ENCODE data around the gene PTPN3.

DNA sequence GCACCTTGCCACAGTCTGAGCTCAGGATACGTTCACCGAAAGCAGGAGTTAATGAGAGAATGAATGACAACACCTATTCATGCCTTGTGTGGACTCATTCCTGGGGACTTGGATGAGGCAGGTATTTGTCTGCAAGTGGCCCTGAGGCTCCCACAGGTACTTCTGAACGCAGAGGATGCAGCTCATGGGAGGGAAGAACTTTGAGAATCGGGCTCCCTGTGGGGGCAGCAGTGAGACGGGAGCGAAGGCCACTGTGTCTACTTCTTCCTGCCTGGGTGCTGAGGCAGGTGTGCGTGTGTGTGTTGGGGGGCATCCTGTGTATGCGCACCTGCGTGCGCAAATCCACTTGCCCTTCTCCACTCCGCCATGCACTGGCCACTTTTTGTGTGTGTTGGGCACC lies 42.2 kb downstream of the PTPN3 start:
- TF ChIP-seq, protein P1, sequence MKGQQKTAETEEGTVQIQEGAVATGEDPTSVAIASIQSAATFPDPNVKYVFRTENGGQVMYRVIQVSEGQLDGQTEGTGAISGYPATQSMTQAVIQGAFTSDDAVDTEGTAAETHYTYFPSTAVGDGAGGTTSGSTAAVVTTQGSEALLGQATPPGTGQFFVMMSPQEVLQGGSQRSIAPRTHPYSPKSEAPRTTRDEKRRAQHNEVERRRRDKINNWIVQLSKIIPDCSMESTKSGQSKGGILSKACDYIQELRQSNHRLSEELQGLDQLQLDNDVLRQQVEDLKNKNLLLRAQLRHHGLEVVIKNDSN (IDR thresholded peaks at IDR 0.05): no peak
- TF ChIP-seq RAD21 (IDR thresholded peaks at IDR 0.05; ENCODE audit: low read depth) (no peak), CEBPB (IDR thresholded peaks at IDR 0.05) (no peak), EP300 (IDR thresholded peaks at IDR 0.05; ENCODE audit: borderline replicate concordance) (no peak), TEAD4 (IDR thresholded peaks at IDR 0.05) (no peak), YY1 (IDR thresholded peaks at IDR 0.05; ENCODE audit: low read depth) (no peak), TAF1 (IDR thresholded peaks at IDR 0.05; ENCODE audit: low read depth) (no peak), NFIC (IDR thresholded peaks at IDR 0.05) (no peak), EGR1 (IDR thresholded peaks at IDR 0.05) (no peak), TCF12 (IDR thresholded peaks at IDR 0.05; ENCODE audit: low read depth) (no peak)
- TF ChIP-seq, protein P2, sequence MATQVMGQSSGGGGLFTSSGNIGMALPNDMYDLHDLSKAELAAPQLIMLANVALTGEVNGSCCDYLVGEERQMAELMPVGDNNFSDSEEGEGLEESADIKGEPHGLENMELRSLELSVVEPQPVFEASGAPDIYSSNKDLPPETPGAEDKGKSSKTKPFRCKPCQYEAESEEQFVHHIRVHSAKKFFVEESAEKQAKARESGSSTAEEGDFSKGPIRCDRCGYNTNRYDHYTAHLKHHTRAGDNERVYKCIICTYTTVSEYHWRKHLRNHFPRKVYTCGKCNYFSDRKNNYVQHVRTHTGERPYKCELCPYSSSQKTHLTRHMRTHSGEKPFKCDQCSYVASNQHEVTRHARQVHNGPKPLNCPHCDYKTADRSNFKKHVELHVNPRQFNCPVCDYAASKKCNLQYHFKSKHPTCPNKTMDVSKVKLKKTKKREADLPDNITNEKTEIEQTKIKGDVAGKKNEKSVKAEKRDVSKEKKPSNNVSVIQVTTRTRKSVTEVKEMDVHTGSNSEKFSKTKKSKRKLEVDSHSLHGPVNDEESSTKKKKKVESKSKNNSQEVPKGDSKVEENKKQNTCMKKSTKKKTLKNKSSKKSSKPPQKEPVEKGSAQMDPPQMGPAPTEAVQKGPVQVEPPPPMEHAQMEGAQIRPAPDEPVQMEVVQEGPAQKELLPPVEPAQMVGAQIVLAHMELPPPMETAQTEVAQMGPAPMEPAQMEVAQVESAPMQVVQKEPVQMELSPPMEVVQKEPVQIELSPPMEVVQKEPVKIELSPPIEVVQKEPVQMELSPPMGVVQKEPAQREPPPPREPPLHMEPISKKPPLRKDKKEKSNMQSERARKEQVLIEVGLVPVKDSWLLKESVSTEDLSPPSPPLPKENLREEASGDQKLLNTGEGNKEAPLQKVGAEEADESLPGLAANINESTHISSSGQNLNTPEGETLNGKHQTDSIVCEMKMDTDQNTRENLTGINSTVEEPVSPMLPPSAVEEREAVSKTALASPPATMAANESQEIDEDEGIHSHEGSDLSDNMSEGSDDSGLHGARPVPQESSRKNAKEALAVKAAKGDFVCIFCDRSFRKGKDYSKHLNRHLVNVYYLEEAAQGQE (IDR thresholded peaks at IDR 0.05; ENCODE audit: low read depth): no peak
